GM18520 (cell line): ENCODE results near the gene OR4E1.
"Not testable (repeated sequence)": the region's sequence is repeated elsewhere in the genome, so short reads cannot be mapped to it uniquely, and the experiment has no call there.

Experiments
- ATAC-seq: cut with Tn5 transposase; IDR thresholded peaks from one replicate; pipeline ENCODE4 v1.9.1; 2021; ENCODE audit not compliant: unreplicated experiment

Gene OR4E1, protein sequence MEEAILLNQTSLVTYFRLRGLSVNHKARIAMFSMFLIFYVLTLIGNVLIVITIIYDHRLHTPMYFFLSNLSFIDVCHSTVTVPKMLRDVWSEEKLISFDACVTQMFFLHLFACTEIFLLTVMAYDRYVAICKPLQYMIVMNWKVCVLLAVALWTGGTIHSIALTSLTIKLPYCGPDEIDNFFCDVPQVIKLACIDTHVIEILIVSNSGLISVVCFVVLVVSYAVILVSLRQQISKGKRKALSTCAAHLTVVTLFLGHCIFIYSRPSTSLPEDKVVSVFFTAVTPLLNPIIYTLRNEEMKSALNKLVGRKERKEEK

DNA sequence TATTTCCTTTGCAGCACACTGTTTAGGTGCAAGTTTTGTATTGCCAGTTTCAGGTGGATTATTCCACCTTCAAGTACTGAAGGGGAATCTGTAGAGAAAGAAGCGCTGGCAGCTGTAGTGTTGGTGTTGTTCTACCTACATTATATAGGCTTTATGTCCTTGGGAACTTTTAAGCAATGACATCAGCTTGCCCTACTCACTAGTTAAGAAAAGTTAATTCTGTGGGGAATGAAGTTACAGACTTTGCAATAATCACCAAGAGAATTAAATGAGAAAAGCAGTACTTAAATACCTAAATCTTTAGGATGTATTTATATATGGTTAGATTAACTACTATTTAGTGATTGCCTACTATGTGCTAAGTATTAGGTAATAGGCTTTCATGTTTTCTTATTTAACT is at the start of gene OR4E1:
TSS of gene OR4E1 (minus strand) at position 101 of the 400 bp plus-strand sequence. CDS start 2,883 bp downstream, outside the sequence.
- no peak for ATAC-seq

DNA sequence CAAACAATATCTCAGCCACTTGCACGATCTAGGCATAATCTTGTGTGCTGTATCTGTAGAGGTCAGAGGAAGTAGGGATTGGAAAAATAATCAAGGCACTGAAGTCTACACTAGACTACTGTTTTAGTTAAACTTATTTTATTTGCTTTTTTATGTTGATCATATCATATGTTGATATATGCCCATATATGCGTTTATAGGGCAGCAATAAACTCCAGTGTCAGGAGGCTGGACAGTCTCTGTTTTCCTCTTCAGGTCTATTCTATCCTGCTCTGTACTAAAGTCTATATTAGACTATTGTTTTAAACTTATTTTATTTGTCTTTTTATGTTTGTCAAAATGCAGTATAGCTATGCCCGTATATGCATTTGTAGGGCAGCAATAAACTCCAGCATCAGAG is 47.9 kb upstream of the OR4E1 start:
- no peak for ATAC-seq

DNA sequence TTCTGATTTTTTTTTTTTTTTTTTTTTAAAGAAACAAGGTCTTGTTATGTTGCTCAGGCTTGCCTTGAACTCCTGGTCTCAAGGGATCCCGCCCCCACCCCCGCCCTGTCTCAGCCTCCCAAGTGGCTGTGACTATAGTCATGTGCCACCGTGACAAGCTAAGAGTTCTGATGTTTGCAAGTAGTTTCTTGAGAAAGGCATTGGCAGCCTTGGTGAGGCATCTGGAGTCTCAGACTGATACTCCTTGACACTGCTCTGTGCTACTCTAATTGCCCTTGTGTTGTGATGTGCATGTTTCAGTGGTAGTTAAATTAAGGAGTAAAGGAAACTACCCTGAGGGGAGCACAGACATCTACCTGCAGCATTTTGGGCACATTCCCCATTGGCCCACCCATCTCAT is 46.2 kb upstream of the OR4E1 start:
- ATAC-seq = no peak

DNA sequence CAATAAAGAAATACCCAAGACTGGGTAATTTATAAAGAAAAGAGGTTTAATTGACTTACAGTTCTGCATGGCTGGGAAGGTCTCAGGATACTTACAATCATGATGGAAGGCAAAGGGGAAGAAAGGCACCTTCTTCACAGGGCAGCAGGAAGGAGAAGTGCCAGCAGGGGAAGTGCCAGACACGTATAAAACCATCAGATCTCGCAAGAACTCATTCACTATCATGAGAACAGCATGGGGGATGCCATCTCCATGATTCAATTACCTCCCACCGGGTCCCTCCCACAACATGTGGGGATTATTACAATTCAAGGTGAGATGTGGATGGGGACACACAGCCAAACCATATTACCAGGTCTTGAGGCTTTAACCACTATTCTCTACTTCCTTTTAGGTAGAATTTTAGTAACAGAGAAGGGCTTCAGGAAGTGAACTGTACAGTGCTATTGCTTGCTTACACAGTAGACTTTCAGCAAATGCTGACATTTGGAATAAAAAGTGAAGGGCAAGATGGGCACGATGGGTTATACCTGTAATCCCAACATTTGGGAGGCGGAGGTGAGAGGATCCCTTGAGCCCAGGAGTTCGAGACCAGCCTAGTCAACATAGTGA is 40.8 kb upstream of the OR4E1 start:
- no peak for ATAC-seq

DNA sequence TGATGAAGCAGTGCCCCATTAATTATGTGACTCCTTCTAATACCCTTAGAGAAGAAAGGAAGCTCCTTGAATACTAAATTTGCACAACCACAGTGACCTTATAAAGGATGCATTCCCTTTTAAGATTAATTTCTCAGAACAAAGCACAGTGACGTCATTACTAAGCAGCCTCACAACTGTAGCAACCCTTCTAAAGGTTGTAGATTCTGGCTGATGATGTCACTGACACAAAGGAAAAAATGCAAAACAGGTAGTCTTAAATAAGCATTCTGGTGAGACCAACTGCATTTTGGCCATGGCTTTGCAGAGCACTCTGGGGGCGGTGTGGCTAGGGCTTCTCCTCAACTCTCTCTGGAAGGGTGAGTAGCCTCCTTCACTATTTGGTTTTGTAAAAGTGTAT is 38.4 kb upstream of the OR4E1 start:
- ATAC-seq = no peak

DNA sequence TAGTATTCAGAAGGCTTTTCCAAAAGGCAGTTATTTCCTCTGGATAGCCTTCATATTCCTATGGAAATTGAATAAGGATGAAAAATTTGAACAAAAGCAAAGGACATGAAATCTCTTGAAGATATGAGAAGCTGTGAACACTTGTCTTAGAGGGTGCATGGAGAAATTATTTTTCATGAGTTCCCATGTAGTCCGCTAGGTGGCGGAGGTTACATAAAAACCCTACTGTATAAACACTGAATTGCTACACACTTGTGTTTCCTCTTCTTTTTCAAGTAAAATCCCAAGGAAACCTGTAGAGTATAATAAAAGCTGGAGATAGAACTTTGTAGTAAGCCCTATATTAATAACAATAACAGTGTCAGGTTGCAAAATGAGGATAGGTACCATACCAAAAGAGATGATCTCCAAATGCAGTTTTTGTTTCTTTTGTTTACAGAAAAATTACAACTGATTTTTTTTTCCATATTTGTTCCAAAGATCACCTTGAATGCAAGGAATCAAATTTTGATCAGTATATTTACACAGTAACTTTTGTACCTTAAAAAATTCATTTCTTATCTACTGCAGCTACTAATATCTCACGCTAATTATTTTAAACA is 37.8 kb upstream of the OR4E1 start:
- ATAC-seq = no peak

DNA sequence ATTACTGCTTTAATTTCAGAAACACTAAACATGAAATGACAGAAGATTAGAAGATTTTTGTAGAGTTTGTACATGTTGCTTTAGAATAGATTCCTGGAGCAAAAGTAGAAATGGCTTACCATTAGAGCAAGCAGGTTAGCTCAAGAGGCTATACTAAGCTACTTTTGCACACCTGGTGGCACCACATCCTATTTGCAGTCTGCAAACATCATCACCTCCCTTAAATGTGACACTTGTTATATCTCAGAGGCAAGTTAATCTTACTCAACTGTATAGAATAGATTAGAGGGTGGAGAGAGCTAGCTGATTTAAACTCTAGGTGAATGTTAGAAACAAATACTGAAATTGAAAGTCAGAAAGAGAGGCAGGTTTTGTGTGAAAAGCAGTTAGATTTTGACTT is 30.7 kb upstream of the OR4E1 start:
- ATAC-seq = peak; percentile 19

DNA sequence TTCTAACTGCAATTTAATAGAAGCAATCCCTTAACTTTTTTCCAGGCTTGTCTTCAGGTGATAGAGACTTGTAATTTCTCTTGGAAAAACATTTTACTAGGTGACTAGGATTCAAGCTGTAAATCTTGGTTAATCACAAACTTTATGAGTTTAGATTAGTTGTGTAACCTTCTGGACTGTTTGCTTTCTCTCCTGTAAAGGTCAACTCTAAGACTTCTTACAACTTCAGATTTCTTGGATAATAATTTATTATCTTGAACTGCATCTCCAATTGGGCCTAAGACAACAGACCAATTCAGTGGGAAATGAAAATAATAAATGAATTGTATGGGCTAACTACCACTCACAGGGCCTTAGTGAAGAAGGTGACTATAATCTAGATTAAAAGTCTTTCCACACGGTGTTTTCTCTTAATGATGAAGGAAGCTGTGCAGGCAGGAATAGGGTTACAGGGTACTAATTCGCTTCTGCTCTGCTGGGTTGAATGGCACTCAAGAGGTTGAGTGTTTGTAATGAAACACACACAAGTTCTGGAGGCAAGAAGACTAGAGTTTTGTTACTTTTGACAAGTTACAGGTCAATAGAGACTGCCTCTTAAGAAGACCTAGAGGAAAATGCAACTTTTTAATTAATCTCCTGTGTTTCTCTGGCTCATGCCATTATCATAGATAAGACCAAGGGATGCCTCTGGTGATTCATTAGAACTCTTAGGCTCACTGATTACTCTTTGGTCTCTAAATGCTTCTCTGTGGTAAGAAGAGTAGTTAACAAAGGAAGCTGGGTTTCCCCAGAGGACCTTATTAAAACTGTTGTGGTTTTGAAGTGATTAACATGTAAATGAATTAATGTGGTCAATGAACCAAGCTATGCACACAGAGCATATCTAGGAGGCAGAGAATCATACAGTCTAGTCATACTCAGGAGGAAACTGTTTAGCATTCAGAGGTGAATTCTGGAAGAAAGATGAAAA is 30.0 kb upstream of the OR4E1 start:
- ATAC-seq = peak; percentile 78

DNA sequence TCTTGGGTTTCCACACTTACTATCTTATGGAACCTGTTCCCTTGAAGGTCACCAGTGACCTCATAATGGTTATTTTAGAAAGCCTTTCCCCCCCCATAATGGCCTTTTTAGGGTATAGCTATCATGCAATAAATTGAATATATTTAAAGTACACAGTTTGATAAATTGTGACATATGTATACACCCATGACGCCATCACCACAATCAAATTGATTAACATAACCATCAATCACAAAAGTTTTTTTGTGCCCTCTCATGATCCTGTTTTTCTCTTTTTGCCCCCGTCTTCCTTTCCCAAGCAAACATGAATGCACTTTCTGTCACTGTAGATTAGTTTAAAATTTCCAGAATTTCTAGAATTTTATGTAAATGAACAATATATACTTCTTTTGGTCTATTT is 28.7 kb upstream of the OR4E1 start:
- no peak for ATAC-seq

DNA sequence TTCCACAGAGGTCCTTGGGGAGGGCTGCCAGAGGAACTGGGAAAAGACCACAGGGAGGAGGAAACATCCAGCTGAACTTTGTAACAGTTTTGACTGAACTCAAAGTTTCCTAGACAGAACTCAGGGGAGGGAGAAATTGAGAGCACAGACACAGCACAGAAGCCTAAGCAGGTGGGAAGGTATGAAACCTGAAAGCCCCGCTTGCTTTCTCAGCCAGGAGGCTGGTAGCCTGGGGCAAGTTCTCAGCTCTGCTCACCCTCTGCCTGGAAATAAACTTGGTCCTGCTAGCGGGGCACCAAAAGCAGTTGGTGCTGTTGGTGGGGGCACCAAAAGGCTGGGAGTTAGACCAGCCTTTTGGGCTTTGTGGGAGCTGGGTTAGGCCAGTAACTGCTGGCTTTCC is 25.9 kb upstream of the OR4E1 start:
- no peak for ATAC-seq

DNA sequence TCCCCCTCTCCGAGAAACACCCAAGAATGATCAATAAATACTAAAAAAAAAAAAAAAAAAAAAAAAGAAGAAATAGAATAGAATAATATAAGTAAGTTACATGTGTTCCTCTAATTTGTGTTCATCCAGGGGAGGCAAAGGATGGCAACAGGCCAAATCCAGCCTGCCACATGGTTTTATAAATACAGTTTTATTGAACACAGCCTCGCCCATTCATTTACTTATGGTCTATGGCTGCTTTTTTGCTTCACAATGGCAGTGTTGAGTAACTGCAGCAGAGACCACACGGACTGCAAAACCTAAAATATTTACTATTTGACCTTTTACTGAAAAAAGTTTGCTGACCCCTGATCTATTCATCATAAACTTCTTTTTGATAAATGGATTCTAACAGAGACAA is 24.9 kb upstream of the OR4E1 start:
- not testable (repeated sequence) for ATAC-seq

DNA sequence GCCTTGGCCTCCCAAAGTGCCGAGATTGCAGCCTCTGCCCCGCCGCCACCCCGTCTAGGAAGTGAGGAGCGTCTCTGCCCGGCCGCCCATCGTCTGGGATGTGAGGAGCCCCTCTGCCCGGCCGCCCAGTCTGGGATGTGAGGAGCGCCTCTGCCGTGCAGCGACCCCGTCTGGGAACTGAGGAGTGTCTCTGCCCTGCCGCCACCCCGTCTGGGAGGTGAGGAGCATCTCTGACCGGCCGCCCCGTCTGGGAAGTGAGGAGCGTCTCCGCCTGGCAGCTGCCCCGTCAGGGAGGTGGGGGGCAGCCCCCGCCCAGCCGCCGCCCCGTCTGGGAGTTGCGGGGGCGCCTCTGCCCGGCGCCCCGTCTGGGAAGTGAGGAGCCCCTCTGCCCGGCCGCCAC is 24.0 kb upstream of the OR4E1 start:
- not testable (repeated sequence) for ATAC-seq

DNA sequence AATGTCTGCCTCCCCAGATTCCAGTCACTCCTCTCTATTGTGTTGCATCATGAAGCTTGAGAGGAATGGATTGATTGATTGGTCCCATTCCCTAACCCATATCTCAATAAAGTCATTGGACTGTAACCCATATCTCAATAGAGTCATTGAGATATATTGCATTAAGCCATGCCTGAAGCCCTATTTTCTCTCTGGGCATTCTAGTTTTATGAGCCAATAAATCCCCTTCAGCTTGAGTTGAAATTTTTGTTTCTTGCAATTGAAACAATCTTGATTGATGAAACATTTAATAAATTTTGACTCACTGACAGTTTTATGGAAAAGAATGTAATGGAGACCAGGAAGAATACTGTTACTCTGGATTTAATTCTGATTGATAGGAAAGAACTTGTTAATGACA is 20.8 kb upstream of the OR4E1 start:
- ATAC-seq = no peak

DNA sequence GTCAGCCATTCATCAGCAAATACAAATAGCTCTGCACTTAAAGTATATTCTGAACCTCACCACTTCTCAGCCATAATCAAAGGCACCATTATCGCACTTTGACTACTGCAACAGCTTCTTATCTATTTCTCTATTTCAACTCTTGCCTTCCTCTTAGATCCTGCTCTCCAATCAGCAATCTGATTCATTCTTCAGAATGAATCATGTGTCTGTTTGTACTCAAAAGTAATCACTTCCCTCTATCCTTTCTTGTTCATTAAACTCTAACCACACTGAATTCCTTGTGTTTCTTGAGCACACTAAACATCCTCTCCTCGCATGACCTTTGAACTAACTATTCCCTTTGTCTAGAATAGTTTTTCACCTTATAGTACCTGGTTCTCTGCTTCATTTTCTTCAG is 12.8 kb upstream of the OR4E1 start:
- ATAC-seq = no peak

DNA sequence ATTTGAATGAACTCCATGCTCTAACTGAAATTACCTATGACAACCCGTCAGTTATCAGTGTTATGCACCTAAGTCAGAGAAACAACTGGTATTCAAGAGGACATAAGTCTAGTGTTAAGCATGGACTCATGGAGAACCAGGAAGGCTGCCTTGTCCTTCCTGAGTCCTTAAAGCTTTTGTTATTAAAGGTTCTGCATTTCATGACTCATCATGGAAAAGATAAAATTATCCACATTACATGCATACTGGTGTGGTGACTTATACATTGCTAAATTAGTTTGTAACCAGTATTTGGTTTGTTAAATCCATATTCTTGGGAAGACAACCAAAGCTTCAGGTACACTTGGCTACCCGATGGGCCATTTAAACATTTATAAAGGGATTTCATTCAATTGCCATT is 6.5 kb upstream of the OR4E1 start:
- ATAC-seq = no peak

DNA sequence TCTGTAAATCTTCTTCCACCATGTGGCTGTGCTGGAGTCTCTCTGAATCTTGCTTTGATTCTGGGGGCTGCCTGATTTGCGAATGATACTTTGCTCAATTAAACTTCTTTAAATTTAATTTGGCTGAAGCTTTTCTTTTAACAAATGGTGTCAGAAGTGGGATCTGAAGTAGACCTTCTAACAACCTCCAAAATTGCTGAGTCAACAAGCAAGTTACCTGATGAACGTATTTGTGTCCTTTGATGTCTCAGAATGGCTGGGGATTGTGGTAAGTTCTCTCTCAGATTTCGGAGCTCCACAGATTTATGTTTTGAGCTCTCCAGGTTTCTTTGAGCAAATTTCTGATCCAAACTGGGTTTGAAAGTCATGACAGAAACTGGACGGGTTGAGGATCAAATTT is 1.9 kb upstream of the OR4E1 start:
- ATAC-seq = no peak

DNA sequence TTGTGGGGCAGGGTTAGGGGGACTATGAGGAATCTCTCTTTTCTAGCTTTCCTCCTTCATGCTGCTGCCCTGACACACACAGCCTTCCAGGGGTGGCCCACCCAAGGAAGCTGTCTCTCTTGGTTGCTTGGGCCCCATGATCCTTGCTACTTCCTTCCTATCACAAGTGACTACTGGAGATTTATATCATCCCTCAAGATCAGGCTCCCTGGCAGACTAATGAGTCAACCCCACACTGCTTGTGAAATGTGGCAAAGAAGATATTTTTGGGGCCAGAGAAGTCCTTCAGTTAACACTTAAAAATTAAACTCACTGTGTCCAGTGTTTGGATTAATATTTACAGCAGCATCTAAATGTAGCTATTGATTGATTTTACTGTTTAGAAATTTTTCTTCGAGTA is 1.5 kb downstream of the OR4E1 start:
- no peak for ATAC-seq

DNA sequence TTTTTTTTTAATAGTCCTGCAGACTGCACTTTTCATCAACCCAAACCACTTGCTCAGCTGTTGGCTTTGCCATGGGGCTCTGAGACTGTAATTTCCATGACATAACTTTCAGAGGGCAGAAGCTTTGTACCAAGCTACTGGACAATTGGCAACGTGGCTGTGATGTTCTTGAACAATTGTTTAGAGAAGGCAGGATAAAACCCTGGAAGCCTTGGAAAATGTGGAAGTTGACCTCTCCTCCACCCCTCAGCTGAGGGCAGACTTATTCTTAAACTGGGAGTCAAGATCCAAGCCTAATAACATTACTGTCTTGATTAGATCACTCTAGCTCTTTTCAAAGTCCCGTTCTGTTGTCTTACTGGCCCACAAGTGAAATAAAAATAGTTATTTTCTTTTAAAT is 2.2 kb downstream of the OR4E1 start:
- no peak for ATAC-seq

DNA sequence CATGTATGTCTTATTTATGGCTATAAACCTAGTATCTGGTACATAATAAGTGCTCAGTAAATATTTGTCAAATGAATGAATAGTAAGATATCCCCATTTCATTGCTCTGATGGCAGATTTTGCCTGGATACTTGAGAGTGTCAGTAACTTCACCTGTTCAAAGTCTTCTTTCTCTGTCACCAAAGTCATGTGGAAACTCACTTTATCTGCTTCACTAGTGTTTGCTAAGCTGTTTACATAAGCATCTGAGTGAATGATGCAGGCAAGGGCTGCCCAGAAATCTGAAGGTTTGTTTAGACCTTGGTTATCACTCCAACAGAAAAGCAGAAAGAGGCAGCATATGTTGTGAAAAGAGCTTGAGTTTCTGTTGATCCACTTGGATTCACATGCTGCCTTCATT is 4.3 kb downstream of the OR4E1 start:
- ATAC-seq = no peak

DNA sequence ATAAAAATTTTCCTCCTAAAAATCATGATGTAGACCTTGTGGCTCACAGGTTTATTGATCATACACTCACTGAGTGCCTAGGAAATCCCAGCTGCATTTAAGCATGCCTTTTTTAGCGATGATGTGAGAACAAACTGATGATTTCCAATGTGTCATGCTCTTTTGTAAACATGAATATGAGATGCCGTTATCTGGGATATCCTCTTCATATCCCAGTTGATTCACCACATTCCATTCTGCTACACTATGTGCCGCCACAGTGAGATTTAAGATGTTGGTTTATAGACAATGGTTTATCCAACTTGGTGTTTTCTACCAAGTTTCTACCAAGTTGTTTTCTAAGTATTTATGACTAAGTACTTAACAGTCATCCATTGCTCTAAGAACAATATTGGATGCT is 5.2 kb downstream of the OR4E1 start:
- ATAC-seq = no peak

DNA sequence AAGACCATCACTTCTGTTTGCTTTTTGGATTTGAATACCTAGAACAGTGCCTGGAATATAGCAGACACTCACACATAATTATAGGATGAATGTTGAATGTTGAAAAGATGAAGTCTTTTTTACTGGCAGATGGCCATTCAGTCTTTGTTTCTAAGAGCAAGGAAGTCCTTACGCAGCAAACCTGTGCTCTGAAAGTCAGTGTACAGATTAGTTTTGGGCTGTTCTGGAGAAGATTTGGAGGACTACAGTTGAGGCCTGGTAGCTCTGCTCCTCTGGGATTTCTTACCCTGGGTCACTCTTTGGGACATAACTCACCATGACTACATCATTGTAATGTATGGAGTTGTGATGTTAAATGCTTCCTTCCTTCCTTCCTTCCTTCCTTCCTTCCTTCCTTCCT is 16.6 kb downstream of the OR4E1 start:
- no peak for ATAC-seq
